Hematopoietic multipotent progenitor cell treated with erythropoietin and hydrocortisone succinate and interleukin-3 and kit ligand, for 4 days (in vitro differentiated cells): ENCODE measurements around the gene CCDC107.

Experiments
- DNase-seq: peaks from one replicate; pipeline ENCODE4 v3.0.0-alpha.2; 2015

The CCDC107 gene

GRCh38 chr9:35706951-35707350 is 48.9 kb downstream of the CCDC107 start:
- DNase-seq: no peak

DNA sequence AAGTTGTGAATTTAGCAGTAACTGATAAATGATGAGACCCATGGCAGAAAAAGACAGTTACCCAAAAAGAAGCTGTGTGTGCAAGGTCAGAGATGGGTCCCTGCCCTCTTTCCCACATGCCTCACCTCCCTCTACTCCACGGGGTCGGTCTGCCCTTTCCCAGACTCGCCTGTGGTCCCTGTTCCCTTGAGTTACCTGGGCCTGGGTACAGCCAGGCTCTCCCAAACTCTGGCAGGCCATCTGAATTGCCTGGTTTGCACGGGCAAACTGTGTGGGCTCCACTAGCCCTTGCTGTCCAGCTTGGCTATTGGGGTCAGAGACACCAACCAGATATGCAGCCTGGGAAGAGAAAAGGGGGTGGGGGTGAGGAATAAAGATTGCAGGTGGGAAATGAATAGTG is 50.1 kb downstream of the CCDC107 start:
- DNase-seq: no peak

DNA sequence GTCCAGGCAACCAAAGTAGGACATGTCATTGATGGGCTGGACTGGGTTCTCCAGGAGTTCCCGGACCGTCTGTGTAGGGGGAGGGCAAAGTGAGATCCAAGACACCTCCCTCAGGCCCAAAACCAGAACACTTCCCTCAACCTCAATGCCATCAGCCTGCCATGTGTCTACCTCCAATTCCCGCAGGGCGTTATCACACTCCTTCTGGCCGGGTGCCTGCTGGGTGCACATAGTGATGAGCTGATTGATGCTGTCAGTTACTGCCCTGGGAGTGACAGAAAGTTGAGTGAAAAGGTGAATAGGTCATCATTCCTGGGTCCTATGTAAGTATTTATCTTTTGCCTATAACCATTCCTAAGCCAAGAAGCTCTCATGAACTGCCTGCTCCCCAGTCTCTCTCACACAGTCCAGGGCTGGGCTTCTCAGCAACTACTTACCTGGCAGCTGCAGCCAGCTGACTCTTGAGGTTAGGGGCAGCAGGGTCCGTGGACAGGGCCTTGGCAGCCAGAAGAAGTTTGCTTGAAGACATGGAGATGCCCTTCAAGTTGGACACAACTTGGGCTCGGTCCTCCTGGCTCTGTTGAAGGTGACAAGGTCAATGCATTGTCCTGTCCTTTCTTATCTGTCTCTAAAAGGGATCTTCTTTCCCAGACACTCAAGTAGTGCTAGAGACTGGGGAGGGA is 52.9 kb downstream of the CCDC107 start:
- no peak for DNase-seq
